NCI-H1930 (cell line): ENCODE measurements around the gene ACSM6.

Source experiments
- DNase-seq, 2 experiments: peaks; one replicate each; lab custom pipeline; 2025; lab: John Stamatoyannopoulos, UW

The ACSM6 gene

GRCh38 chr10:95273393-95274312, 79.6 kb downstream of the ACSM6 start:
- DNase-seq, result no peak

- no peak for DNase-seq
Observed at GRCh38 chr10:95275726-95276366, 81.8 kb downstream of the ACSM6 start.

GRCh38 chr10:95276367-95277200, 82.5 kb downstream of the ACSM6 start:
- DNase-seq, result no peak

GRCh38 chr10:95277201-95277570, 83.1 kb downstream of the ACSM6 start:
- DNase-seq, result no peak

GRCh38 chr10:95277614-95278013, 83.6 kb downstream of the ACSM6 start:
- no peak for DNase-seq
